ENCODE data around the gene TM9SF2.

DNA sequence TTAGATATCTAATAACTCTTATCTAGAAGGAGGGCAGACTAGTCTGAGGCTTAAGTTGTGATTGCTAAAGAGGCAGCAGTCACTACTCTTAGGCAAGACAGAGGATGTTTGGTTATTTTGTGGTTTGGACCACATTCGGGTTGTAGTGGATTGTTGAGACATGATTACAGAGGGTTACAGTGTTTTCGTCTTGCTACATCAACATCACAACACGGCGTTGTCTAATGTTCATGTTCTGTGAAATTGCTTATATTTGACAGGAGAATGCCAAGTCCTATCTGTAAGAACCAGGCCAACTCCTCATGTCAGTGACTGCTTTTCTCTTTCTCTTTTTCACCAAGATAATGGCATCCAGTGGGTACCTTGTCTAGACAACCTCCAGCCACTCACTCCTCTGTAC lies 16.8 kb upstream of the TM9SF2 start:
- TF ChIP-seq, protein P1, sequence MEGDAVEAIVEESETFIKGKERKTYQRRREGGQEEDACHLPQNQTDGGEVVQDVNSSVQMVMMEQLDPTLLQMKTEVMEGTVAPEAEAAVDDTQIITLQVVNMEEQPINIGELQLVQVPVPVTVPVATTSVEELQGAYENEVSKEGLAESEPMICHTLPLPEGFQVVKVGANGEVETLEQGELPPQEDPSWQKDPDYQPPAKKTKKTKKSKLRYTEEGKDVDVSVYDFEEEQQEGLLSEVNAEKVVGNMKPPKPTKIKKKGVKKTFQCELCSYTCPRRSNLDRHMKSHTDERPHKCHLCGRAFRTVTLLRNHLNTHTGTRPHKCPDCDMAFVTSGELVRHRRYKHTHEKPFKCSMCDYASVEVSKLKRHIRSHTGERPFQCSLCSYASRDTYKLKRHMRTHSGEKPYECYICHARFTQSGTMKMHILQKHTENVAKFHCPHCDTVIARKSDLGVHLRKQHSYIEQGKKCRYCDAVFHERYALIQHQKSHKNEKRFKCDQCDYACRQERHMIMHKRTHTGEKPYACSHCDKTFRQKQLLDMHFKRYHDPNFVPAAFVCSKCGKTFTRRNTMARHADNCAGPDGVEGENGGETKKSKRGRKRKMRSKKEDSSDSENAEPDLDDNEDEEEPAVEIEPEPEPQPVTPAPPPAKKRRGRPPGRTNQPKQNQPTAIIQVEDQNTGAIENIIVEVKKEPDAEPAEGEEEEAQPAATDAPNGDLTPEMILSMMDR (IDR thresholded peaks at IDR 0.05; ENCODE audit: insufficient read depth, low read length, poor library complexity, severe bottlenecking): no peak
- TF ChIP-seq EZH2phosphoT487 (conservative IDR thresholded peaks at IDR 0.05; ENCODE audit: low read length): no peak
